Esophagus muscularis mucosa (tissue), 4 donors: ENCODE data around the gene KAZN.

Source experiments
- CTCF ChIP-seq, 3 experiments: fragments of 200-600 bp in 2 of 3; fragments of 450-650 bp in 1 of 3; sonication (generic) in 2 of 3; IDR thresholded peaks; one replicate each; pipeline ENCODE4 v1.5.1; 2017 to 2019; ENCODE audit warnings: antibody characterized with exemption in 3 of 3, mild to moderate bottlenecking in 2 of 3, moderate library complexity in 1 of 3
- EP300 ChIP-seq: sonication (generic); formaldehyde crosslinking; IDR thresholded peaks from one replicate; pipeline ENCODE4 v1.6.1; 2017; ENCODE audit warnings: antibody characterized with exemption
- POLR2A ChIP-seq: fragments of 450-650 bp; IDR thresholded peaks from one replicate; pipeline ENCODE4 v1.6.1; 2017; ENCODE audit warnings: antibody characterized with exemption, moderate library complexity, mild to moderate bottlenecking, low read depth
- POLR2AphosphoS5 ChIP-seq, 2 donors: sonication (generic); formaldehyde crosslinking; IDR thresholded peaks; one replicate each; pipeline ENCODE4 v1.6.1; 2017; ENCODE audit warnings: antibody characterized with exemption in 2 of 2

- TF ChIP-seq CTCF (IDR thresholded peaks at IDR 0.05) (no peak), POLR2A (no peak), EP300 (no peak), POLR2AphosphoS5 (IDR thresholded peaks at IDR 0.05) (no peak)
These were observed 417.5 kb downstream of the KAZN start for GRCh38 chr1:15016001-15016400.
